Choroid plexus epithelial cell (primary cell): ENCODE results near the gene HOXD3.
A peak's percentile ranks its signal among the peaks of the same experiment; 100 is the strongest.

ENCODE experiments used
- DNase-seq: peaks from one replicate; pipeline ENCODE4 v3.0.0-alpha.2; 2010; ENCODE audit warnings: low read depth
- H3K4me3 ChIP-seq: 2 replicates; pipeline ENCODE4 v1.5.1; 2011; ENCODE audit warnings: low read depth, mild to moderate bottlenecking, control low read depth, low read length, moderate library complexity
- CTCF ChIP-seq: conservative IDR thresholded peaks from 2 replicates; pipeline ENCODE4 v1.5.1; 2011; ENCODE audit warnings: low read depth, mild to moderate bottlenecking, control low read depth, inconsistent platforms, low read length, moderate library complexity

HOXD3 gene

GRCh38 chr2:176130957-176131847 lies 25.9 kb upstream of the HOXD3 start:
- DNase-seq, result no peak
- H3K4me3 ChIP-seq, result no peak overlapping the region
- no peak for TF ChIP-seq CTCF

- no peak overlapping the region for H3K4me3 ChIP-seq
- DNase-seq, result no peak
- no peak for TF ChIP-seq CTCF
Observed at GRCh38 chr2:176131848-176132158, 25.3 kb upstream of the HOXD3 start.

GRCh38 chr2:176132205-176133171 lies 24.6 kb upstream of the HOXD3 start:
- H3K4me3 ChIP-seq, result peak overlapping the region; percentile 30
- peak; percentile 18 for DNase-seq
- TF ChIP-seq CTCF, result no peak

- DNase-seq, result no peak
- no peak overlapping the region for H3K4me3 ChIP-seq
- no peak for TF ChIP-seq CTCF
Observed at GRCh38 chr2:176133389-176133788, 23.7 kb upstream of the HOXD3 start.

- no peak overlapping the region for H3K4me3 ChIP-seq
- no peak for TF ChIP-seq CTCF
- DNase-seq, result no peak
Observed at GRCh38 chr2:176134035-176134434, 23.1 kb upstream of the HOXD3 start.

- H3K4me3 ChIP-seq, result no peak overlapping the region
- TF ChIP-seq CTCF, result no peak
- peak; percentile 19 for DNase-seq
Observed at GRCh38 chr2:176135035-176135440, 22.1 kb upstream of the HOXD3 start.
